HG03060 (cell line): ENCODE measurements around the gene POU6F1.
"Not testable (repeated sequence)": the region's sequence is repeated elsewhere in the genome, so short reads cannot be mapped to it uniquely, and the experiment has no call there.

Experiments
- ATAC-seq: cut with Tn5 transposase; IDR thresholded peaks from one replicate; pipeline ENCODE4 v1.9.1; 2021; ENCODE audit warnings: low read depth, moderate number of reproducible peaks; ENCODE audit not compliant: unreplicated experiment

POU6F1 gene

DNA sequence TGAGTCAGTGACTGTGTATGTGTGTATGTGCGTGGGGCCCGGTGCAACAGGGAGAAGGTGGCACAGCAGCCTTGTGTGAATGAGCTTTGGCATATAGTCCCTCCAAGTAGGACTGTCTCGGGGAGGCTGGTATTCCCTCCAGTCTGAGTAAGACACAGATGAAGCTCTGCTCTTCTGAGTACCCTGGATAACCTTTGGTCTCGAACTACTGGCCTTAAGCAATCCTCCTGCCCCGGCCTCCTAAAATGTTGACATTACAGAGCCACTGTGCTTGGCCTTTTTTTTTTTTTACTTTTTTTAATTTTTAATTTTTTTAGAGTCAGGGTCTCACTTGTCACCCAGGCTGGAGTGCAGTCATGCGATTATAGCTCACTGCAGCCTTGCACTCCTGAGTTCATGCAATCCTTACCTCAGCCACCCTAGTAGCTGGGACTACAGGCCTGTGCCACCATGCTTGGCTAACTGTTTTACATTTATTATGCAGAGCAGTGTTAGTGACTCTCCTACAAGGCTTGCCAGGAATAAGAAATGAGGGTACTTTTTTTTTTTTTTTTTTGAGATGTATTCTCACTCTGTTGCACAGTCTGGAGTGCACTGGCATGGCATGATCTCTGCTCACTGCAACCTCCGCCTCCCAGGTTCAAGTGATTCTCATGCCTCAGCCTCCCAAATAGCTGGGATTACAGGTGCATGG lies 11.4 kb upstream of the POU6F1 start:
- ATAC-seq = no peak

- no peak for ATAC-seq
Measured at GRCh38 chr12:51227962-51228361, 10.1 kb upstream of the POU6F1 start.

GRCh38 chr12:51227112-51227511 lies 9.2 kb upstream of the POU6F1 start:
- ATAC-seq = not testable (repeated sequence)

- ATAC-seq = no peak
Measured at GRCh38 chr12:51225771-51226170, 7.9 kb upstream of the POU6F1 start.

- no peak for ATAC-seq
Measured at GRCh38 chr12:51225234-51225633, 7.4 kb upstream of the POU6F1 start.

DNA sequence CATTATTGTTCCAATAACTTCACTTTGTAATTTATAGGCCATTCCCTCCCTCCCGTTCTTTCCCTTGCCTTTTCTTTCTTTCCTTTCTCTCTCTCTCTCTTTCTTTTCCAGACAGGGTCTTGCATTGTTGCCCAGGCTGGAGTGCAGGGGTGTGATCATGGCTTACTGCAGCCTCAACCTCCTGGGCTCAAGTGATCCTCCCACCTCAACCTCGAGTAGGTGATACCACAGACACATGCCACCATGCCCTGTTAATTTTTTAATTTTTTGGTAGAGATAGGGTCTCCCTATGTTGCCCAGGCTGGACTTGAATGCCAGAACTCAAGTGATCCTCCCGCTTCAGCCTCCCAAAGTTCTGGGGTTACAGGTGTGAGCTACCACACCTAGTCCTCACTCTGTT lies 6.8 kb upstream of the POU6F1 start:
- no peak for ATAC-seq

DNA sequence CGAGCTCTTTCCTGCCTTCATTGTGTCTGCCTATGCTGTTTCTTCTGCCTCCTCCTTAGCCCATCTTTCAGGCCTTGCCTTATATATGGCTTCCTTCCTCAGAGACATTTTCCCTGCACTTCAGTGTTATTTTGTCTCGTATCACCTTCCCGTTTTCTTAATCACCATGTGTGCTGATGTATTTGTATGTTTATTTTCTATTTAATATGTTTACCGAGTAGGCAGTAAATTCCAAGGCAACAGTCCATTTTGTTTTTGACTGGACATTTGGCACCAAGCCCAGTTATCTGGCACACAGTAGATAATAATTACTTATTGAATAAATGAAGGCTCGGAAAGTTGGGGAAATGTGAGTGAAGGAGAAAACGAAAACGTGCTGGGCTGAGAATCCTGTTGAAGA lies 4.6 kb upstream of the POU6F1 start:
- ATAC-seq = no peak

DNA sequence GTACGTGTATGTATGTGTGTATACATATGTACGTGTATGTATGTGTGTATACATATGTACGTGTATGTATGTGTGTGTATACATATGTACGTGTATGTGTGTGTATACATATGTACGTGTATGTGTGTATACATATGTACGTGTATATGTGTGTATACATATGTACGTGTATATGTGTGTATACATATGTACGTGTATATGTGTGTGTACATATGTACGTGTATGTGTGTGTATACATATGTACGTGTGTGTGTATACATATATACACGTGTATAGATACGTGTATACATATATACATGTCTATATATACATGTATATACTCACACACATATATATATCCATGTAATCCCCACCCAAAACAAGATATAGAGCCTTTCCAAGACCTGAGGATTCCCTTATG lies 2.0 kb upstream of the POU6F1 start:
- ATAC-seq = not testable (repeated sequence)

DNA sequence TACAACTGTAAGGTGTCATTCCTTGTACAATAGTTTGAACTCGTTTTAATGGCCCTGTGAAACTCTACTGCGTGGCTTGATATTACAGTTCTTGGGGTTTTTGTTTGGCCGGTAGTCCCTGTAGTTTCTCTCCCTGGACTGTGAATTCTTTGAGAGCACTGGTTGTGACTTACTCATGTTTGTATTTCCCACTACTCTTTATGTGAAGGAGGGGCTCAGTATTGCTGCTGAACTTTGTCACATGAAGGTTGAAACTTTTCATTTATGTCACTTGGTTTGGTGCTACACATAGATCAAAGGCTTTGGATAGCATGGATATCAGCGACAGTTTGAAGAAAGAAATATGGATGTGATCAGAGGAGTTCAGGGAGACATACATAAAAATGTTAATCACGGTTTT lies 1.5 kb upstream of the POU6F1 start:
- ATAC-seq = no peak

DNA sequence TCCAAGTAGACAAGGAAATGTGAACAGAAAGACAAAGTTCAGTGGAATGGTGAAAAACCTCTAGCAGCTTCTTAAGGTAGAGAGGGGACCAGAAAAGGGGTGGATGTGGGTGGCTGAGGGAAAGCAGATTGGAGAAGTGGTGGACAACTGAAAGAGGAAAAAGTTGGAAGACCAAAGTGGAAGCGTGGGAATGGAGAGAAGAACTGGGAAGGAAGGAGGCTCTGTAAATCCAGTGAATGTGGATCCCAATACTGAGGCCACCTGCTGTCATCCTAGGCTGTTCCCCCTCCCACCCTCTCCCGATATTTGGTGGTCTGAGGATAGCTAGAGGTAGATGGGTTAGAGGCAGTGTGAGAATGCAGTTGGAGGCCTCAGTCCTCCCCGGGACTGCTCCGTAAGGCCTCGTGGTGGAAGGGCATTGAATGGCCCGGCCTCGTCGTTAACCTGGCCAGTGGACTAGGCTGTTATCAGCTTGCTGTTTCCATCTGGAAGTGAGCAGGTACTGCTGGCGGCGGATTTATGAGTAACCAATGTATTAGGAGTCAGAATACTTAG lies 822 bp upstream of the POU6F1 start:
- no peak for ATAC-seq

DNA sequence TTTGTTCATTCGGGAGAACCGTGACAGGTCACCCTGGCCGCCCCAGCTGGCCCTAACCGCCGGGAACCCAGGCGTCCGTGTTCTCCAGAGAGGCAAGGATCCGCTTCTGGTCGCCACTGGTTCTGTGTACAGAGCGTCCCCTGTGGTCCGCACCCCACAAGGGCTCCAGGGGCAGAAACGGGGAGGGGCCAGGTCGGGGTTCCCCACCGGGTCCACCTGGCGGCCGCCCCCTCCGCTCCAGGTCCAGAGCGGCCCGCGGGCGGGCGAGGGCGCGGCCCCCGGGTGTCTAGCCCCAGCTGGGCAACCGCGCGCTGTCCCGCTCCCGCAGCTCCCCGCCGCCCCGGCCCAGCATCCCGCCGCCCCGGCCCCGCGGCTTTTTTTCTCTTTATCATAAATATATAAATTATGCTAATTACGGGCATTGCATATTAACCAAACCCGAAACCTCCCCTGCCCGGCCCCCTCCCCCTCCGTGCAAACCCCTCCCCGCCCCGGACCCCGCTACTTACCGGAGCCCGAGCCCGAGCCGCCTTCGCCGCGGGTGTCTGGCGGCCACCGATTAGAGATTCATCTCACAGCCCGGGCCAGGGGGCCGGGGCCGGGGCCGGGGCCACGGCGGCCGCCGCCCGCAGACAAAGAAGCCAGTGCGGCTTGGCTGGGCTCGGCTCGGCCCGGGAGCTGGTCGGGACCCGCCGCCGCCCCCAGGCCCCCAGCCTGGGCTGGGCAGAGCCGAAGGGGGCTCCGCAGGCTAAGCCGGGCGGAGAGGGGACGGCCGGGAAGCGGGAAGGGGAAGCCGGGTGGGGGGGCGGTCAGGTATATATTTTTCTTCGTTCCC lies 512 bp downstream of the POU6F1 start:
- no peak for ATAC-seq

- no peak for ATAC-seq
Measured at GRCh38 chr12:51216642-51217041, 1.2 kb downstream of the POU6F1 start.

GRCh38 chr12:51214895-51215294 lies 3.0 kb downstream of the POU6F1 start:
- no peak for ATAC-seq

- no peak for ATAC-seq
Measured at GRCh38 chr12:51210690-51211395, 7.0 kb downstream of the POU6F1 start.

DNA sequence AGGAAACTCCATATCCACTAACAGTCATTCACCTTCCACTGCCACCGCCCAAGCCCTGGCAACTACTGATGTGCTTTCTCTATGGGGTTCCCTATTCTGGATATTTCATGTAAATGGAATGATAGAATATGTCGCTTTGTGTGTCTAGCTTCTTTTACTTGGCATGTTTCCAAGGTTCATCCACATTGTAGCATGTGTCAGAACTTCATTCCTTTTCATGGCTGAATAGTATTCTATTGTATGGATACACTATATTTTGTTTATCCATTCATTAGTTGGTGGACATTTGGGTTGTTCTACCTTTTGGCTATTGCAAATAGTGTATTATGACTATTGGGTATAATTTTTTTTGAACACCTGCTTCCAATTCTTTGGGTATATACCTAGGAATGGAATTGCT lies 8.6 kb downstream of the POU6F1 start:
- ATAC-seq = no peak

DNA sequence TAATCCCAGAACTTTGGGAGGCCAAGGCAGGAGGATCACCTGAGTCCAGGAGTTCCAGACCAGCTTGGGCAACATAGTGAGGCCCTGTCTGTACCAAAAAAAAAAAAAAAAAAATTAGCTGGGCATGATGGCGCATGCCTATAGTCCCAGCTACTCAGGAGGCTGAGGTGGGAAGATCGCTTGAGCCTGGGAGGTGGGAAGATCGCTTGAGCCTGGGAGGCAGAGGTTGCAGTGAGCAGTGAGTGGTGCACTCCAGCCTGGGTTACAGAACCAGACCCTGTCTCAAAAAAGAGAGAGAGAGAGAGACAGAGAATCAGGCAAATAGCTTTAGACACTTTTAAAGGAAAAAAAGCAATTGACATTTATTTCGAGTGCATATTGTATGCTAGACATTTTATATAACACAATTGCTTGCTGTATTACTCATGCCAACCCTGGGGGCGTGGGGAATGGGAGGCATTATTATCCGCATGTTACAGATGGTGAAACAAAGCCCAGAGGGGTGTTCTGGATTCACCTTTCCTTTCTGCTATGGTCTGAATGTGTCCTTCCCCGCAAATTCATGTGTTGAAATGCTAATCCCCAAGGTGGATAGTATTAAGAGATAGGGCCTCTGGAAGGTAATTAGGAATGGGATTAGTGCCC lies 9.7 kb downstream of the POU6F1 start:
- ATAC-seq = no peak

DNA sequence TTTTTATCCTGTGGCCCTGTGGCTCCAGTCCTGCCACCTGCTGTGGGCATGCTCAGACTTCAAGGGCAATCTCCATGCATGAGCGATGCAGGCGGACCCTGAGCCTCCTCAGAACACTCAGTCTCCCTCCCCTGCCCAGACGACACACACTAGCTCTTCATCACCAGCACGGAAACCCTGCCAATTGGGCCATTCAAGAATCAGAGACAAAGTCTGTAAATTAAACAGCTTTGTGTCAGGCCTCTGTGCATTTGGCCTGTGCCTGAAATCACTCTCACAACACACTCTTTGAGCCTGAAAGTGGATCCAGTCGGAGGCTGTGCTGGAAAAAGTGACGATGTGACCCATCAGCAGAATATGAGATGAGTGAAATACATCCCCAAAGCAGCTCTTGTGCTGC lies 12.5 kb downstream of the POU6F1 start:
- ATAC-seq = no peak

DNA sequence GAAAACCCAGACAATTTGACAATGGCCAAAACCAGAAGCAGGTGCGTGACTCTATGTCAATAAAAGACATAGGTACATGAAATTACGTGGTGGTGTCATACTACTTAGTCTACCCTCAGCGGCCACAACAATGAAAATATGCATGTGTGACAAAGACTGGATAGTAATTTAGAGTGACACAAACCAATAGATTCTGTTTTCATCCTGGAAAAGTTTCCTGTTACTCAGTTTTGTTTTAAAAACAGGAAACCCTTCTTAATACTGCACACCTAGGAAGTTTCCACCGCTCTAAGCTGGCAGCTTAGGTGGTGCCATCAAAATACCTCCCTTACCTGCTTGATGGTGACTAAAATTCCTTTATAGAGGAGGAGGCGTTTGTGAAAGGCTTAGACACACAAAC lies 15.1 kb downstream of the POU6F1 start:
- ATAC-seq = no peak

DNA sequence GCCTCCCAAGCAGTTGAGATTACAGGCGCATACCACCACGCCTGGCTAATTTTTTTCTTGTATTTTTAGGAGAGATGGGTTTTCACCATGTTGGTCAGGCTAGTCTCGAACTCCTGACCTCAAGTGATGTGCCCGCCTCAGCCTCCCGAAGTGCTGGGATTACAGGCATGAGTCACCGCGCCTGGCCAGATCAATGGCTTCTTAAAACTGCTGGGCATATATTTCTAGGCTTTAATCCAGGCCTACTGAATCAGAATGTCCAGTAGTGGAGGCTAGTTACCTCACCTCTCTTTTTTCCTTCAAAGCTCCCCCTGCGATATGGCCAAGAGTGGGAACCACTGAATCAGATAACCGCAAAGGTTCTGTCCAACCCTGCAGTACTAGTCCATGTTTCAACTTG lies 17.1 kb downstream of the POU6F1 start:
- no peak for ATAC-seq

DNA sequence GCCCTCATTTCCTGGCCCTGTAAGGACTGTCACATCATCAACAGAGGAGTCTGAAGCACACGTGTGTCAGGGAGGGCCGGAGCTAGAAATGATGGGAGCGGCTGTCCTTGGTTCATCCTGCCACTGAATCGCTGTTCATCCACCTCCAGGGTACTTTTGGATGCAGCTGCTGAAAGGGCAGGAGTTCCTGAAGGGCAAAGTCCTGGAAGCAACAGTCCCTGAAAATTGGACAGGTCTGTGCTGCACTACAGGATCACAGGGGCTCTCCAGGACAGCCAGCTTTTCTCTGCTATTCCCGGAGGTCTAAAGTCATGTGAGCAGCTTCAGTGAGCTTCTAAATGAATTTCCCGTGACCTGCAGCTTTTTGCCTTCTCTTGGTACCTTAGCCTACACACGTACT lies 17.7 kb downstream of the POU6F1 start:
- ATAC-seq = no peak
